Dermis blood vessel endothelial cell (primary cell): ENCODE data around the gene FBXO44. TPM values are rescaled to one million over a fixed set of nuclear protein-coding genes. Genes with fewer than 3 reads are reported as not detected.

Experiments used
- DNase-seq: peaks from one replicate; pipeline ENCODE4 v3.0.0; 2010
- total RNA-seq: library from RNA; depleted of rRNA; stranded (reverse); fragments of >200 nt; gene quantifications from 2 replicates; pipeline ENCODE4 v1.2.3, GENCODE V29; 2014

Gene FBXO44
- total RNA-seq, 1 donor from 2014 or later: 15.8 TPM

DNA sequence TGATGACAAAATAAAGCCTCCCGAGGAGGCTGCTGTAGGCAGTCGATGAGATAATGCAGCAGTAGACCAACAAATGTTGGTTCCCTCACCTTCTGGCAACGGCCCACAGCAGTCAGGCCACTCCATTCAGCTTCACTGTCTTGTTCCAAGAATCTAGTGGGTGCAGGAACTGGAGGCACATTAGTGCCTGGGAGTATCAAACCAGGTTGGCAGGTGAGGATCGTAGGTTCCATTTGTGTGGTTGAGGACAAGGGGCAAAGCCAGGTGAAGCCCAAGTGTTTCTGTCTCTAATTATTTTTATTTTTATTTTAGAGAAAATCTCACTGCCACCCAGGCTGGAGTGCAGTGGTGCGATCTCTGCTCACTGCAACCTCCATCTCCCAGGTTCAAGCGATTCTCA is 13.7 kb upstream of the FBXO44 start:
- no peak for DNase-seq

DNA sequence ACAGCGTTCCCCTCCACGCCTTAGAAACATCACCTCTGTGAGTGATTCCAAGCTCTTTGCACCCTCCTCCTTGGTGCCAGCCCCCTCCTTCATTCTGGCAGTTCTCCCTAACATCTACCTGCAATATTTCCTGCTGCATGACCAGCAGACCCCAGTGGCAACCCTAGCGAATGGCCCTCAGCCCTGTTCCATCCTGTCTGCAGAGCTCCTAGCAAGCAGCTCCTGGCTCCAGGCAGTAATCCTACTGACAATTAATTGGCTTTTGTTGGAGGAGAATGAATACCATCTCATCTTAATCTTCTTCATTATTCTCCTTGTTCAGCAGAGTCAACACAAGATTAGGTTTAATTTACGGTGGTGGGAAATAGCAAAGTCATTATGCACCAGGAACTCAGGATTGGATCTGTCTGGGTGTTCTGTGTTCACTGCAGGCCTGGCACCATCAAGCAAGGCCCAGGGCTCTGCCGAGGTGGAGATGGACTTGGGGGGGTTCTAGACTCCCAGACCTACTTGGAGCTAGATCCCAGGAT is 12.8 kb upstream of the FBXO44 start:
- DNase-seq: no peak

DNA sequence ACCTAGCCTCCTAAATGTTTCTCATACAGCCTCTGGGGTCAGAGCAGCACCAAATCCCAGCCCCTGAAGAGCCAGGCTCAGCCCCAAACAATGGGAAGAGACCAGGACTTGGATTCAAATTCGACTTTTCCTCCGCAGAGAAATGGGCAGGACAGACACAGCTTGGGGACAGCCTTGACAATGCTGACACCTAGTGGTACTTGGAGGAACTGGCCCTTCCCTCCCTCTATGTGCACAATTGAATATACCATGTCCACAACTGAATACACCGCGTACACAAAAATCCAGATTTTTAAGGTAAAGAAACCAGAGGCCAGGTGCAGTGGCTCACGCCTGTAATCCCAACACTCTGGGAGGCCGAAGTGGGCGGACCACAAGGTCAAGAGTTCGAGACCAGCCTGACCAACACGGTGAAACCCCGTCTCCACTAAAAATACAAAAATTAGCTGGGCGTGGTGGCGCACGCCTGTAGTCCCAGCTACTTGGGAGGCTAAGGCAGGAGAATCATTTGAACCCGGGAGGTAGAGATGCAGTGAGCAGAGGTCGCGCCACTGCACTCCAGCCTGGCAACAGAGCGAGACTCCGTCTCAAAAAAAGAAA is 12.2 kb upstream of the FBXO44 start:
- peak; percentile 87 for DNase-seq

DNA sequence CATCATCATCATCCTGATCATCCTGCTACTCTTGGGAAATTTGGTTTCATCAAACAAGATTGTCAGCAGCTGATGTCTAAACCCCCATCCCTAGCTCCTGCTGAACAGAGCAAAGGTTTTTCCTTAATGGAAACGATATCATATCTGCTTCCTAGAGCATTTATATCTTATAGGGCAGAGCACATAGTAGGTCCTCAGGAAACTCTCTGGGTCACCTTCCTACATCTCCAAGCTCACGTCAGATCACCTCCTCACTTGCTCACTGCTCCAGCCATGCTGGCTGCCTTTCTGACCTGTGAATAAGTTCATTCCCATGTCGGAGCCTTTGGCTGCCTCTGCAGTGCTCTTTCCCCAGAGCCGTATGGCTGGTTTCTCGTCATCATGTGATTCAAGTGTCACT is 10.9 kb upstream of the FBXO44 start:
- no peak for DNase-seq

DNA sequence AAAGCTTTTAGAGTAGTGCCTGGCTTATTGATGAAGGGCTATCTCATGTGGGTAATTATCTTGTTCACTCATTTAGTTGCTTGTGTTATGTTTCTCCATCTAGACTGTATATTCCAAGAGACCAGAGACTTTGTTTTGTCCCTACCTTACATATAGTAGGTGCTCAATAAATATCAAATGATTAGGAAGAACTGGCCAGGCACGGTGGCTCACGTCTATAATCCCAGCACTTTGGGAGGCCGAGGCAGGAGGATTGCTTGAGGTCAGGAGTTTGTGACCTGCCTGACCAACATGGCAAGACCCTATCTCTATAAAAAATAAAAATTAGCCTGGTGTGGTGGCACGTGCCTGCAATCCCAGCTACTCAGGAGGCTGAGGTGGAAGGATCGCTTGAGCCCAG is 9.4 kb upstream of the FBXO44 start:
- no peak for DNase-seq

DNA sequence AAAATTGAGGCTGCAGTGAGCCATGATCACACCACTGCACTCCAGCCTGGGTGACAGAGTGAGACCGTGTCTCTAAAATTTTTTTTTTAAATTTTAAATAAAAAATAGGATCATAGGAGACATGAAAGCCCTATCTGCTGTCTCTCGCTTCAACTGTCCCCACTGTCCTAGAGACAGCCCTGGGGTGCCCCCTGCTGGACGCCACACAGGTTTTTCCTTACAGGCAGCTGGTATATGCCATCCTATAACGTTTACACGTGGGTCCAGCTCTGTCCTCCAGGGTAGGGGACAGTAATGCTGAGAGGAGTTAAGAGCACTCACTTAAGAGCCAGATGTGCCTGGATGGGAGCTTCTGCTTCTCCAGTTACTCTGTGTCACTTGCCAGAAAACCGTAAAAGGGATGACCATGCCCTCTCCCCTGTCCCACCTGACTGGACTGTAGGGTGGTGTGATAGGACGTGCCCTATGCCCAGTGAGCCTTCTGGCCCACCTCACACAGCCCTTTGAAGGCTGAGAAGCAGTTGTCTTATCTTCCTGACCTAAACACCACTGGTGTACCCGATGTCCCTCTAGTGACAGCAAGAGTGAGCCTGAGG is 8.9 kb upstream of the FBXO44 start:
- DNase-seq: peak; percentile 89

DNA sequence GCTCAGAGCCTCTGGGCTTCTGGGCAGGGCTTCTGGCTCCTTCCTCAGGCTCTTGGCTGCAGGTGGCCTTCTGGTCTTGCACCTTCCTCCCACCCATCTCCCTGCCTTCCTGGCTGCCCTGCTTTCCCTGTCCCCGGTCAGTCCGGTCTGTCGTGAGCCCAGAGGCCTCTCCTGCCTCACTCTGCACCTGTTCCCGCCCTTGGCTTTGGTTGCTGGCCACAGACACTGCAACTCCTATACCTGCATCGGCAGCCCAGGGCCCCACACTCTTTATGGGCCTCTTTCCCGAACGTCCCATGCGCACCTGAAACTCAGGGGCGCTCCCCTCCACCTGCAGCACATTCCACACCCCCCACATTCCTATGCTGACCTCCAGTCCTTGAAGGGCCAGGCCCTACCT is 8.4 kb upstream of the FBXO44 start:
- DNase-seq: no peak

DNA sequence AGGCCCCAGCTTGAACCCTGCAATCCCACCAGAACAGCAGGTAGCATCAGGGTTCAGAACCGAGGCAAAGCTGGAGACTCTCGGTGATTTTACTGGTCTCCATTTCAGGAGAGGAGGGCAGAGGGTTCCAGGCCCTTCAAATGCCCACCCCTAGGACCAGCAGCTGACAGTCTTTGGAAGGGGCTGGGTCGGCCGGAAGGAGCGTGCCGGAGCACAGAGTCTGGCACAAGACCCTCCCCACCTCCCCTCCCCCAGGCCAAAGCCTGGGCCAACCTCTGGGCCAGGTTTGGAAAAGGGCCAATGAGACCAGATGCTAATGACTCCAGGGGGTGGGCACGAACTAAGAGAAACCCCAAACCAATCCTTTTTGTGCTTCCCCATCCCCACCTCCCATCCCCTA is 7.3 kb upstream of the FBXO44 start:
- no peak for DNase-seq

DNA sequence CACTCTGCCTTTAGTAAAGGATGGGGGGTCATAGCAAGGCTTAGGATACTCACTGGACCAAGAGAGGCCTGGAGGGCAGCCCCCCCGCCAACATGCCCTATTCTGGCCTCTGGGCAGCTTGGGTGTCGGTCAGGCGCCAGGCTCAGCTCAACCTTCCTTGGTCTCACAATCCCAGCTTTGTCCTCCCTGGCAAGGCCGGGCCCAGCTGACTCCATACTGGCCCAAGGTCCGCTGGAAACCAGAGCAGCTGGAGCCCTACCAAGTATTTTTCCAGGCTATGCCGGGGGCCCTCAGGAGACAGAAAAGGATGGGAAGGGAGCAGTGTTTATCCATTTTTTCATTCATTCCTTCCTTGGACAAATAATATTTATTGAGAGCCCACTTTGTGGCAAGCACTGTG is 6.6 kb upstream of the FBXO44 start:
- no peak for DNase-seq

DNA sequence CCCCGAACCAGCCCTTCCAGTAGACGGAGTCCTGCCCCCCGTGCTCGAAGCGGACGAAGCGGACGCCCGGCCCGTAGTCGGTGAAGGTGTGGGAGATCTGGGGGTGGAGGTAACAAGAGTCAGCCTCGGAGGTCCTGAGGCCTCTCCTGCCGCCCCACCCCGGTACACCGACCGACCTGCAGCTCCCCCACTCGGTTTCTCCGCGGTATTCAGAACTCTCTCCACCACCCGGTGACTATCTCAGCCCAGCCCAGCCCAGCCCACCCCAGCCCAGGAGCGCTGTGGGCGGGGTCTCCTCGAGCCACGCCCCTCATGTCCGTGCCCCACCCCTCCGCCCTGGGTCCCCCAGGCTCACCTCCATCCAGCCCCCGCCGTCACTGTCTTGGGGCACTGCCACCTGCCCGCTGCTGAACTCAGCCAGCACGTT is 5.9 kb upstream of the FBXO44 start:
- DNase-seq: no peak

DNA sequence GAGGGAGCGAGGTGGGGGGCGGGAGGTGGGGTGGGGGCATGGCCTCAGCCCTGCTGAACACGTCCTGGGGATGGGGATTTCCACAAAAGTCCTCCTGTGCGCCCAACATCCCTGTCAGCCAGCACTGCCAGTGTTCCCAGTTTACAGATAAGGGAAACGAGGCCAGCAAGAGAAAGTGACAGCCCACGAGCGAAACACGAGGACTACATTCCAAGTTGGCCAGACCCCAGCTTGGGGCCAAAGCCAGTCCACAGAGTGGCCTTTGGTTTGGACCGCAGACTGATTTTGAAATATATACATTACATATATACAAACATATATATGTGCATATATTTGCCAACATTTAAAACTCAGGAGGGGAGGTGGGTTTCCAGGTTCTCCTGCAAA is 5.4 kb upstream of the FBXO44 start:
- DNase-seq: no peak

DNA sequence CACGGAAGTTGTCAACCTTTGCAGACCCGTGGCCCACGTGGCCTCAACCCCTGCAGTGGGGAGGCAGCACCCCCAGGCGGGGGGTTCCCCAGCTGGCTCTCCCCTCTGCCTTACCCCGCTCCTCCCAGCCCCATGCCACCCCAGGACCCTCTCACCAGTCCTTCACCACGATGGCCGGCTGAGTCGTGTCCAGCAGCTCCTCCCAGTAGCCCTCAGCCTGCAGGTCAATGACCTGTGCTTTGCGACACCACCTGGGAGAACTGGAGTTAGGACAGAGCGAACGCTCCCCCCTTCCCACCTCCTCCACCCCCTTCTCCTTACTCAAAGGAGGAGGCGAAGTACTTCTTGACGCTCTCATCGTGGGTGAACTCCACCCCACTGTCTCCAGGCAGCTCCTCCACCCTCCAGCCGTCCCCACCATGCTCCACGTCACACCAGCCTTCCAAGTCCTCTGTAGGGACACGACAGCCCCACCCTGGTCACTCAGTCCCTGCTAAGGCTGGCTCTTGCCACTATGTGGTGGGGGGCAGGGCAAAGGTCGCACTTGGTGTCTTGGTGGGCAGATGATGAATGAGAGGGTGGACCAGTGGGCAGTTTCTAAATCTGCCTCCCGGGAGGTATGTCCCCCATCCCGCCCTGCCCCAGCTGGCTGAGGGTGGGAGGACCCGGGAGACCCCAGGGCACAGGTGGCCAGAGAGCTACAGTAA is 4.9 kb upstream of the FBXO44 start:
- DNase-seq: no peak

DNA sequence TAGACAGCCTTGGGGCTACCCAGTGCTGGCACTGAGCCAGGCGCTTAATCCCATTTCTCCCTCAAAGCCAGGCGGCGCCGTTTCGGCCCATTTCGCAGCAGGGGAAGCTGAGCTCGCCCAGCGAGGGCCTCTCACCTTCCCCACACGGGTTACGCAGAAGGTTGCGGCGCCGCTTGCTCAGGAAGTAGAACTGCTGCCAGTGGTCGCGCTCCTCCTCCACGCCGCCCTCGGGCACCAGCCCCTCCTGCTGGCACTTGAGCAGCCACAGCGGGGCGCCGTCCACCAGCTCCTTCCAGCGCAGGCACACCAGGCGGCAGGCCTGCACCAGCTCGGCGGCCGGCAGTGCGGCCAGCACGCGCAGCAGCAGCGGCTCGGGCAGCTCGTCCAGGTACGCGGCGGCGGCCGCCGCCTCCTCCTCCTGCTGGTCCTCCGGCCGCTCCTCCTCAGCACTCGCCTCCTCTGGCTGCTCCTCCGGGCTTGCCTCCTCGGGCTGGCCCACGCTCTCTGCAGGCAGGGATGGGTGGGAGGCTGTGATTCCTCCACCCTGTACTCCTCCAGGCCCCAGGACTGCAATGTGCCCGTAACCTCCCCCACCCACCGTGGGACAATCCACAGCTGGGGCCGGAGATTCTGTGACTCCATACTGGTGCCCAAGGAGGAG is 4.2 kb upstream of the FBXO44 start:
- peak; percentile 89 for DNase-seq

DNA sequence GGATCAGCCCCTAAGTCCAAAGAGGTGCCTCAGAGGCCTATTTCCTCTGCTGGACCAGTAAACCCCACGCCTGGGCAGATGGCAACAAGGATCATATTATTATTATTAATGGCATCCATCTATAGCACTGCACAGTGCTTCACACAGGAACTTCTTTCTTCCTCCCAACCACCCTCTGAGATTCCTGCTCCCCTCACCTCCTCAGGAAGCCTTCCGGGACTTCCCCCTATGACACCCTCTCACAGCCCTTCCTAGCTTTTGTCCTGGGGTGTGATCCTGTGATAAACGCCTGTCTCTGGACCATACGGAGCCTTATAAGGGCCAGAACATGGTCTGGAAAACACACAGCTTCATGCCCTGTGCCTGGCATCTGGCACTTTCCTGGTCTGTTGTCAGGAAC is 3.7 kb upstream of the FBXO44 start:
- DNase-seq: no peak

DNA sequence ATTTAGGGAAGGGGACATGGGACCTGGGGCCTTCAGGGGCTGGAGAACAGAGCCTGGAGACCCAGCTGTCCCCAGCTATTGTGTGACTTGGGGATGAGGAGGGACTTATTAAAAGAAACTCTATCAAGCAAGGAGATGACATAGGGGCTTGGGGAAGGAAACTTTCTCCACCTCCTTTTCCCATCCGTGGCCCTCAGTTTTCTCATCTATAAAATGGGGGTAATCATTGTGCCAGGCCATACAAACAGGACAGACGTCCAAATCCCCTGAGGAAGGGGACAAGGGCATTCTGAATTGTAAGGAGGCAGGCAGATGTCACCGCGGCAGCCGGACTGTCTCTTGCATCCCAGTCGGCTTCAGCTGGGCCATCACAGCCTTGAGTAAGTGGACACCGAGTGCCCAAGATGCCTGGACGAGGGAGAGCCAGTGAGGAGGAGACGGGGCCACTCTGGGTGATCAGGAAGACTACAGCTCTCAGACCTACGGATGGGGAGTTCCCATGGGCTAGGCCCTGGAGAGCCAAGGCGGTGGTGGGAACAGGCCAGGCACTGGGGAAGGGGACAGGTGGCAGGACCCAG is 2.4 kb upstream of the FBXO44 start:
- DNase-seq: no peak

DNA sequence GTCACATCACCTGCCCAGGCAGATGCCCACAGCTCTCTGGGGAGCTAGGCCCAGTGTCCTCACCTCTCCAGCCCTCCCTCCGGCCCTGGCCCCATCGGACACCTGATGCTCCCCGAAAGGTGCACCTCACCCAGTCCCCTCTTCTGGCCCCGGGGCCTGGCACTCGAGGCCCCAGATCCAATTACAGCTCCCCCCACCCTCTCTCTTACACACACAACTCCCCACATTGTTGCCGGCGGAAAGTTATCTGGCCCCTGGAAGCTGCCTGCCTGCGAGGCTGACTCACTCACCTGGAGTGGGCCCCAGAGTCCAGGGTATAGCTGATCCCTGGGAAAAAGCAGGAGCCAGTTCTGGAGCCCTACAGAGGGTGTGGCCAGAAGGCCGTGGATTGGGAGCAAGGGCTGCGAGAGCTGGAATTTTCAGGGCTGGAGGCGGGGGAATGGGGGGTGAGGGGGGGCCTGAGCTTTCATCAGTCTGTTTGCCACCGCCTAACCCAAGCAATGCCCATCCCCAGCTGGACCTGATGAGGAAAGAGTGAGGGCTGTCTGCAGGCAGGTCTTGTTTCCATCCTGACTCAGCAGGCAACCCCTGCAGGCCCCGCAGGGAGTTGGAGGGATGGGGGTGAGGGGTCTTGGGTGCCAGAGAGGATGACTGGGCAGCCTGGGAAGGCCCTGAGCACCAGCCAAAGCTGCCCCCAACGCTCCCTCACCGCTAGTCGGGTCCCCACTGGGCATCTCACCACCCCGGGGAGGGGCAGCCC is 1.4 kb upstream of the FBXO44 start:
- DNase-seq: no peak

DNA sequence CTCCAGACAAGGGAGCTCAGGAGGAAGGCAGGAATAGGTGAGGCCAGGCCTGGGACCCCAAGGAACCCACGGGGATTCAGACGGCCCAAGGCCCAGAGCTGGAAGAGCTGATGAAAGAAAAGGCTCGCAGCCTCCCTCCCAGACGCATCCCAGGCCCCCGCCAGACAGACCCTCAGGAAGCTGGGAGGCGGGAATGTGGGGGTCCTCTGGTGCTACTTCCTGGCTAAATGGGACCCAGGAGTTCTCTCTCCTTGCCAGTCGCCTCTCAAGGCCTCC is 878 bp upstream of the FBXO44 start:
- DNase-seq: no peak

DNA sequence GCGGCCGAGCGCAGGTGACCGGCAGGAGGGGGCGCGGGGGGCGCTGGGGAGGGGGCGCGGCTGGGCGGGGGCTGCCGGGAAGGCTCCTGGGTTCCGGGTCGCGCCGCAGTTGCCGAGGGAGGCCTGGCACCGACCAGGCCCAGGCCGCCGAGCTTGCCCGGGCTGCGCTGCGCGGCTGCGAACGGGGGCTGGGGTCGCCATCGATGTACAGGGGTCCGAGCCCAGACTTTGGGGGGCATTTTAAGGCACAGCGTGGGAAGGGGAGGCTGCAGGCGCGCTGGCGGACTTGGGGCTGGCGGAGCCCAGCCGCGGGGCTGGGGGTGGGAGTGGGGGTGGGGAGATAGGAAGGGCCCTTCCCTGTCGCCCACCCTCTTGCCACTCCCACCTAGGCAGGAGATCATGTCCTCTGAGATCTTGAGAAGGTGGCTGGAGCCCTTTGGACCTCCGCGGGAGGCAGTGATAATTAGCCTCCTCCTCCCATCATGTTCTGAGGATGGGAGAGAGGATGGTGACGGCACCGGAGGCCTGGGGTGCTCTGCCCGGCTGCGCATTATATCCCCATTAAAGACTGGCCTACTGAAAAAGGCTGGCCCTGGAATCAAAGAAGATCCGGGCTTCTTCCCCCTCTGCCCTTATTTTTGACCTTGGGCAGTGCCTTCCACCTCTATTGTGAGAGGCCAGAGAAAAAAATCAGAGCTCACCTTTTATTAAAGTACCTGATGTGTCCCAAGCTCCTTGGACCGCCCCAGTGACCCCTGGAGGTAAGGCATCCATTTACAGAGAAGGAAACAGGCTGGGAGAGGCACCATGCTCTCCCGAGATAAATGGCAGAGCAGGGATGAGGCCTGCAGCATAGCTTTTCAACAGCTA is 497 bp downstream of the FBXO44 start:
- DNase-seq: no peak

DNA sequence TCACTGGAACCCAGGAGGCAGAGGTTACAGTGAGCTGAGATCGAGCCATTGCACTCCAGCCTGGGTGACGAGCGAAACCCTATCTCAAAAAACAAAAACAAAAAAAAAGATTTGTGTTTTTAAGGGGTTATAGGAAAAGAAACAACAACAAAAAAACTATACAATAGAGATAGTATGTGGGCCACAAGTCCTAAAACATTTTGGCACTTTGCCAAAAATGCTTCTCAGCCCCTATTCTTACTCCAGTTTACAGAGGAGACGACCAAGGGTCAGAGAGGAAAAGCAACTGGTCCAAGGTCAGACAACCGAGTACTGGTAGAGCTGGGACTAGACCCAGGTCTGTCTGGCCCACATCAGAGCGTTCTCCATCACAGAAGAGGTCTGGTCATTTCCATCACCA is 3.0 kb downstream of the FBXO44 start:
- DNase-seq: no peak

DNA sequence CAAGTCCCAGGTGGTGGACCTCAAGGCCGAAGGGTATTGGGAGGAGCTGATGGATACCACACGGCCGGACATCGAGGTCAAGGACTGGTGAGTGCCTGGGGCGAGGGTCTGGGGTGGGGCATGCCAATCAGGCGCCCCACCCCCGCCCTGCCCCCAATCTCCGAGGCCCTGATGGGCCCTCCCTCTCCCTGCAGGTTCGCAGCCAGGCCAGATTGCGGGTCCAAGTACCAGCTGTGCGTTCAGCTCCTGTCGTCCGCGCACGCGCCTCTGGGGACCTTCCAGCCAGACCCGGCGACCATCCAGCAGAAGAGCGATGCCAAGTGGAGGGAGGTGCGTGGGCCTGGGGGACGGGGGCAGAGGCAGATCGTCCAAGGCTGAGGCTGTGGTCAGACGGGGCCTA is 3.9 kb downstream of the FBXO44 start:
- no peak for DNase-seq

DNA sequence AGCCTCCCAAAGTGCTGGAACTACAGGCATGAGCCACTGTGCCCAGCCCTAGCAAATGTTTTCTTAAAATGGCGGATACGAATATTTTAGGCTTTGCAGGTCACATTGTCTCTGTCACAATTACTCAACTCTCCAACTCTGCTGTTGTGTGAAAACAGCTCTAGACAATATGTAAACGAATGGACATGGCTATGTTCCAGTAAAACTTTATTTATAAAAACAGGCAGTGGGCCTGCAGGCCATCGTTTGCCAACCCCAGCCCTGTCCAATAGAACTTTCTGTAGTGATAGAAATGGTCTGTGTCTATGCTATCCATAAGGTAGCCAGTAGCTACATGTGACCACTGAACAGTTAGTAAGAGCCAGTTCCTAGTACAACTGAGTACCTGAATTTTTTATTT is 5.1 kb downstream of the FBXO44 start:
- DNase-seq: no peak

DNA sequence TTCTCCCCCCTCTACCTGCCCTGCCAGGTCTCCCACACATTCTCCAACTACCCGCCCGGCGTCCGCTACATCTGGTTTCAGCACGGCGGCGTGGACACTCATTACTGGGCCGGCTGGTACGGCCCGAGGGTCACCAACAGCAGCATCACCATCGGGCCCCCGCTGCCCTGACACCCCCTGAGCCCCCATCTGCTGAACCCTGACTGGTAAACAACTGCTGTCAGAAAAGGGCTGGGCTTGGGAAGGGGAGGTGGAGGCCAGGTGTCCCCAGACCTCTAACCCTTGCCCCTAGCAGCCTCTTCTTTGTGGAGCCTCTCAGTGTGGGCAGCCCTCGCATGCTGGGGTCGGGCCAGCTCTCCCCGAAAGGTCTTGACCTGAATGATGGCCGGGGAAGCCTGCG is 6.4 kb downstream of the FBXO44 start:
- no peak for DNase-seq
